H9 (cell line): ENCODE results near the gene SULT1E1. TPM values are rescaled to one million over a fixed set of nuclear protein-coding genes. Genes with fewer than 3 reads are reported as not detected.

Experiments
- DNase-seq: peaks from one replicate; pipeline ENCODE4 v3.0.0-alpha.2; 2017
- H2AFZ ChIP-seq: one replicate; pipeline ENCODE4 v1.6.1; 2013; ENCODE audit warnings: mild to moderate bottlenecking, low read length, control low read depth, moderate library complexity
- H2AK5ac ChIP-seq: 2 replicates; pipeline ENCODE4 v1.6.1; 2013; ENCODE audit warnings: low read length, control low read depth, mixed read lengths; ENCODE audit not compliant: insufficient read length
- H2BK120ac ChIP-seq: one replicate; pipeline ENCODE4 v1.6.1; 2013; ENCODE audit warnings: low read depth, mild to moderate bottlenecking, low read length, control low read depth, inconsistent platforms; ENCODE audit not compliant: poor library complexity, severe bottlenecking
- H2BK12ac ChIP-seq: 2 replicates; pipeline ENCODE4 v1.6.1; 2013; ENCODE audit warnings: low read length, control low read depth, mixed read lengths, low read depth; ENCODE audit not compliant: insufficient read length
- H2BK15ac ChIP-seq: 2 replicates; pipeline ENCODE4 v1.6.1; 2013; ENCODE audit warnings: low read depth, low read length, control low read depth
- H2BK20ac ChIP-seq: one replicate; pipeline ENCODE4 v1.6.1; 2013; ENCODE audit warnings: low read depth, mild to moderate bottlenecking, low read length, control low read depth, inconsistent platforms; ENCODE audit not compliant: poor library complexity, severe bottlenecking
- H2BK5ac ChIP-seq: 2 replicates; pipeline ENCODE4 v1.6.1; 2013; ENCODE audit warnings: low read length, control low read depth, mixed read lengths; ENCODE audit not compliant: insufficient read length
- H3K14ac ChIP-seq: 2 replicates; pipeline ENCODE4 v1.6.1; 2013; ENCODE audit warnings: low read length, control low read depth; ENCODE audit not compliant: insufficient read depth
- H3K18ac ChIP-seq: 2 replicates; pipeline ENCODE4 v1.6.1; 2013; ENCODE audit warnings: low read depth, mild to moderate bottlenecking, mixed read lengths, low read length, control low read depth; ENCODE audit not compliant: insufficient read length
- H3K23ac ChIP-seq: 2 replicates; pipeline ENCODE4 v1.6.1; 2013; ENCODE audit warnings: low read length, control low read depth, mixed read lengths, low read depth; ENCODE audit not compliant: insufficient read length
- H3K23me2 ChIP-seq: 2 replicates; pipeline ENCODE4 v1.6.1; 2013; ENCODE audit warnings: low read depth, mild to moderate bottlenecking, mixed read lengths, low read length, control low read depth; ENCODE audit not compliant: insufficient read length, poor library complexity, severe bottlenecking
- H3K27ac ChIP-seq: 2 replicates; pipeline ENCODE4 v1.5.1; 2013; ENCODE audit warnings: low read length, control low read depth, mixed read lengths, low read depth; ENCODE audit not compliant: insufficient read length
- H3K27me3 ChIP-seq: 2 replicates; pipeline ENCODE4 v1.6.1; 2013; ENCODE audit warnings: low read length, control low read depth, inconsistent platforms; ENCODE audit not compliant: insufficient read depth
- H3K4ac ChIP-seq: 2 replicates; pipeline ENCODE4 v1.6.1; 2013; ENCODE audit warnings: low read depth, mild to moderate bottlenecking, control low read depth, inconsistent platforms, low read length, moderate library complexity
- H3K4me1 ChIP-seq: 2 replicates; pipeline ENCODE4 v1.6.1; 2013; ENCODE audit warnings: low read length, control low read depth, inconsistent platforms; ENCODE audit not compliant: insufficient read depth
- H3K4me2 ChIP-seq: 2 replicates; pipeline ENCODE4 v1.6.1; 2013; ENCODE audit warnings: low read length, control low read depth, mixed read lengths; ENCODE audit not compliant: insufficient read length, insufficient read depth
- H3K56ac ChIP-seq: 2 replicates; pipeline ENCODE4 v1.6.1; 2013; ENCODE audit warnings: low read depth, mild to moderate bottlenecking, mixed read lengths, low read length, control low read depth; ENCODE audit not compliant: insufficient read length
- H3K79me1 ChIP-seq: 2 replicates; pipeline ENCODE4 v1.6.1; 2013; ENCODE audit warnings: low read depth, mild to moderate bottlenecking, moderate library complexity, low read length, control low read depth, inconsistent platforms; ENCODE audit not compliant: insufficient read depth, poor library complexity, severe bottlenecking
- H3K79me2 ChIP-seq: 2 replicates; pipeline ENCODE4 v1.6.1; 2013; ENCODE audit warnings: low read length, control low read depth, inconsistent platforms; ENCODE audit not compliant: insufficient read depth
- H3K9ac ChIP-seq: 2 replicates; pipeline ENCODE4 v1.6.1; 2013; ENCODE audit warnings: low read length, control low read depth, mixed read lengths; ENCODE audit not compliant: insufficient read length; ENCODE audit errors: extremely low read depth
- H3K9me3 ChIP-seq: one replicate; pipeline ENCODE4 v1.6.1; 2013; ENCODE audit warnings: low read depth, low read length, inconsistent platforms; ENCODE audit not compliant: control insufficient read depth
- H3T11ph ChIP-seq: one replicate; pipeline ENCODE4 v1.6.1; 2013; ENCODE audit warnings: mild to moderate bottlenecking, low read length, control low read depth, inconsistent platforms
- H4K20me1 ChIP-seq: one replicate; pipeline ENCODE4 v1.6.1; 2013; ENCODE audit not compliant: control insufficient read depth, insufficient read length, insufficient read depth
- H4K5ac ChIP-seq: 2 replicates; pipeline ENCODE4 v1.6.1; 2013; ENCODE audit warnings: low read depth, mild to moderate bottlenecking, mixed read lengths, low read length, control low read depth; ENCODE audit not compliant: insufficient read length
- H4K8ac ChIP-seq: replicated peaks from 2 replicates; pipeline ENCODE4 v1.6.1; 2013; ENCODE audit warnings: low read length, control low read depth, mixed read lengths, low read depth; ENCODE audit not compliant: insufficient read length
- H4K91ac ChIP-seq: 2 replicates; pipeline ENCODE4 v1.6.1; 2013; ENCODE audit warnings: low read depth, mild to moderate bottlenecking, moderate library complexity, mixed read lengths, low read length, control low read depth; ENCODE audit not compliant: insufficient read length
- H3K27ac Mint-ChIP-seq, 3 experiments: 2 replicates in 2 of 3; 3 replicates in 1 of 3; pipeline ENCODE4 v1.8.0; 2020 to 2021; ENCODE audit warnings: mixed read lengths in 3 of 3, mild to moderate bottlenecking in 1 of 3, moderate library complexity in 1 of 3
- H3K27me3 Mint-ChIP-seq: 2 replicates; pipeline ENCODE4 v1.8.0; 2021; ENCODE audit warnings: low read depth, mild to moderate bottlenecking, moderate library complexity, mixed read lengths
- H3K36me3 Mint-ChIP-seq, 3 experiments: 2 replicates in 2 of 3; 3 replicates in 1 of 3; pipeline ENCODE4 v1.8.0; 2020 to 2021; ENCODE audit warnings: low read depth in 3 of 3, mixed read lengths in 3 of 3; ENCODE audit not compliant: insufficient read depth in 1 of 3
- H3K4me1 Mint-ChIP-seq, 2 experiments: 2 replicates each; pipeline ENCODE4 v1.8.0; 2020; ENCODE audit warnings: mixed read lengths in 2 of 2
- H3K4me3 Mint-ChIP-seq, 2 experiments: 2 replicates in 1 of 2; 3 replicates in 1 of 2; pipeline ENCODE4 v1.8.0; 2020 to 2021; ENCODE audit warnings: mild to moderate bottlenecking in 2 of 2, mixed read lengths in 2 of 2, moderate library complexity in 1 of 2
- H3K9me3 Mint-ChIP-seq, 2 experiments: 2 replicates in 1 of 2; 3 replicates in 1 of 2; pipeline ENCODE4 v1.8.0; 2020; ENCODE audit warnings: mild to moderate bottlenecking in 2 of 2, mixed read lengths in 2 of 2, moderate library complexity in 1 of 2
- CTCF ChIP-seq: fragments of 200-600 bp; sonication (generic); conservative IDR thresholded peaks from 3 replicates; pipeline ENCODE4 v1.8.0; 2021; ENCODE audit warnings: antibody characterized with exemption, mild to moderate bottlenecking
- WGBS: extraction: QIAGEN DNeasy Blood & Tissue Kit; methylation state at CpG from one replicate; pipeline ENCODE4 v1.1.7; 2013; ENCODE audit warnings: missing lambda C conversion rate, low lambda C conversion rate, mixed read lengths; ENCODE audit not compliant: insufficient read length; ENCODE audit errors: extremely low coverage; 5-methylcytosine and 5-hydroxymethylcytosine counted together
- total RNA-seq: library from RNA; stranded (reverse); gene quantifications from 2 replicates; pipeline ENCODE4 v1.2.1, GENCODE V29; 2021

The SULT1E1 gene
- total RNA-seq, 1 experiment from 2014 or later: not detected

GRCh38 chr4:69907151-69907550 lies 47.2 kb upstream of the SULT1E1 start:
- no peaks in the 10 kb centered on the region for H3K9me3 Mint-ChIP-seq
- Histone ChIP-seq H4K8ac (no peak overlapping the region), H4K5ac (no peak overlapping the region), H2BK20ac (no peak overlapping the region), H3K4me2 (no peak overlapping the region), H3K9ac (no peak overlapping the region), H2BK120ac (no peak overlapping the region), H3K14ac (no peak overlapping the region), H3K27me3 (no peaks in the 10 kb centered on the region), H2BK15ac (no peak overlapping the region), H3K9me3 (no peaks in the 10 kb centered on the region), H3K79me2 (no peaks in the 10 kb centered on the region), H3K56ac (no peak overlapping the region), H3K18ac (no peak overlapping the region), H3K79me1 (no peaks in the 10 kb centered on the region), H2BK12ac (no peak overlapping the region), H2AFZ (no peak overlapping the region), H4K91ac (no peak overlapping the region), H3T11ph (no peak overlapping the region), H2AK5ac (no peak overlapping the region), H3K23me2 (no peaks in the 10 kb centered on the region), H3K27ac (no peak overlapping the region), H4K20me1 (no peaks in the 10 kb centered on the region), H2BK5ac (no peak overlapping the region), H3K4me1 (no peaks in the 10 kb centered on the region), H3K23ac (no peak overlapping the region), H3K4ac (no peak overlapping the region)
- WGBS: no CpG with 5 or more reads among the region's 1 CpG
- no peaks in the 10 kb centered on the region; the same call in 1 of the 2 replicates for H3K27me3 Mint-ChIP-seq
- no peaks in the 10 kb centered on the region for H3K36me3 Mint-ChIP-seq
- H3K4me3 Mint-ChIP-seq: no peak overlapping the region
- H3K27ac Mint-ChIP-seq: no peak overlapping the region
- no peak for DNase-seq
- no peaks in the 10 kb centered on the region for H3K4me1 Mint-ChIP-seq
- TF ChIP-seq CTCF: no peak
